Astrocyte (in vitro differentiated cells and primary cell): ENCODE measurements around the gene TIMP3. TPM values are rescaled to one million over a fixed set of nuclear protein-coding genes. Genes with fewer than 3 reads are reported as not detected.

Source experiments
- DNase-seq: peaks from one replicate; pipeline ENCODE4 v3.0.0-alpha.2; 2010; ENCODE audit warnings: low read depth
- FAIRE-seq: peaks from 2 replicates; lab custom pipeline; 2011; peaks lifted over from hg19 to GRCh38; lab: Jason Lieb, UNC
- H2AFZ ChIP-seq: 2 replicates; pipeline ENCODE4 v1.6.0; 2012; ENCODE audit warnings: low read depth, low read length, inconsistent platforms
- H3K27ac ChIP-seq: 2 replicates; pipeline ENCODE4 v1.5.1; 2011; ENCODE audit warnings: low read depth, low read length, inconsistent platforms
- H3K27me3 ChIP-seq: 2 replicates; pipeline ENCODE4 v1.6.0; 2011; ENCODE audit warnings: low read length, inconsistent platforms; ENCODE audit not compliant: insufficient read depth
- H3K36me3 ChIP-seq: 2 replicates; pipeline ENCODE4 v1.5.1; 2011; ENCODE audit warnings: low read length, inconsistent platforms; ENCODE audit not compliant: insufficient read depth
- H3K4me1 ChIP-seq: 2 replicates; pipeline ENCODE4 v1.5.1; 2011; ENCODE audit warnings: low read length, inconsistent platforms; ENCODE audit not compliant: insufficient read depth
- H3K4me2 ChIP-seq: 2 replicates; pipeline ENCODE4 v1.6.0; 2012; ENCODE audit warnings: low read length, inconsistent platforms
- H3K4me3 ChIP-seq: 2 replicates; pipeline ENCODE4 v1.5.1; 2011; ENCODE audit warnings: low read depth, mild to moderate bottlenecking, low read length, inconsistent platforms; ENCODE audit not compliant: insufficient read depth
- H3K79me2 ChIP-seq: 2 replicates; pipeline ENCODE4 v1.6.0; 2012; ENCODE audit warnings: mild to moderate bottlenecking, low read length, inconsistent platforms; ENCODE audit not compliant: insufficient read depth
- H3K9ac ChIP-seq: 2 replicates; pipeline ENCODE4 v1.6.0; 2012; ENCODE audit warnings: mild to moderate bottlenecking, low read length, inconsistent platforms
- H3K9me3 ChIP-seq: 2 replicates; pipeline ENCODE4 v1.5.1; 2012; ENCODE audit warnings: low read depth, mild to moderate bottlenecking, low read length, inconsistent platforms; ENCODE audit not compliant: insufficient read depth
- H4K20me1 ChIP-seq: 2 replicates; pipeline ENCODE4 v1.6.0; 2012; ENCODE audit warnings: low read length, inconsistent platforms; ENCODE audit not compliant: insufficient read depth
- H3K27ac Mint-ChIP-seq: one replicate; pipeline ENCODE4 v1.8.0; 2021; ENCODE audit warnings: mild to moderate bottlenecking, mixed read lengths; ENCODE audit not compliant: unreplicated experiment
- H3K27me3 Mint-ChIP-seq: one replicate; pipeline ENCODE4 v1.8.0; 2021; ENCODE audit warnings: low read depth, mixed read lengths; ENCODE audit not compliant: unreplicated experiment
- H3K36me3 Mint-ChIP-seq: one replicate; pipeline ENCODE4 v1.8.0; 2021; ENCODE audit warnings: low read depth, mixed read lengths; ENCODE audit not compliant: unreplicated experiment
- H3K4me1 Mint-ChIP-seq: one replicate; pipeline ENCODE4 v1.8.0; 2021; ENCODE audit warnings: low read depth, mixed read lengths; ENCODE audit not compliant: unreplicated experiment
- H3K4me3 Mint-ChIP-seq: one replicate; pipeline ENCODE4 v1.8.0; 2021; ENCODE audit warnings: mild to moderate bottlenecking, moderate library complexity, mixed read lengths; ENCODE audit not compliant: unreplicated experiment
- H3K9me3 Mint-ChIP-seq: one replicate; pipeline ENCODE4 v1.8.0; 2021; ENCODE audit warnings: mild to moderate bottlenecking, mixed read lengths; ENCODE audit not compliant: unreplicated experiment
- CTCF ChIP-seq: IDR thresholded peaks from 2 replicates; pipeline ENCODE4 v1.5.1; 2011; ENCODE audit warnings: low read depth, mild to moderate bottlenecking, inconsistent platforms, low read length, moderate library complexity; ENCODE audit not compliant: insufficient read depth
- EZH2 ChIP-seq: IDR thresholded peaks from 2 replicates; pipeline ENCODE4 v1.6.1; 2012; ENCODE audit warnings: mild to moderate bottlenecking, low read length, inconsistent platforms; ENCODE audit not compliant: insufficient read depth
- total RNA-seq: library from RNA; stranded (reverse); gene quantifications from 2 replicates; pipeline ENCODE4 v1.2.1, GENCODE V29; 2021

TIMP3 gene
- total RNA-seq, 1 donor from 2014 or later: 145 TPM

- Histone ChIP-seq H3K27ac (no peak overlapping the region), H3K27me3 (peaks cover 9% of the 10 kb centered on the region), H4K20me1 (no peaks in the 10 kb centered on the region), H3K36me3 (no peaks in the 10 kb centered on the region), H3K4me1 (peaks cover 9% of the 10 kb centered on the region), H3K4me2 (no peak overlapping the region), H3K9ac (no peak overlapping the region), H3K9me3 (no peaks in the 10 kb centered on the region), H2AFZ (no peak overlapping the region), H3K4me3 (no peak overlapping the region), H3K79me2 (no peaks in the 10 kb centered on the region)
- Mint-ChIP-seq H3K9me3 (no peaks in the 10 kb centered on the region), H3K27me3 (peaks cover 11% of the 10 kb centered on the region), H3K36me3 (no peaks in the 10 kb centered on the region), H3K4me3 (no peak overlapping the region), H3K4me1 (no peaks in the 10 kb centered on the region), H3K27ac (no peak overlapping the region)
- FAIRE-seq: no peak
- DNase-seq: no peak
- TF ChIP-seq EZH2: no peak
- no peak for TF ChIP-seq CTCF
Observed at GRCh38 chr22:32877196-32877595, 75.7 kb downstream of the TIMP3 start.

DNA sequence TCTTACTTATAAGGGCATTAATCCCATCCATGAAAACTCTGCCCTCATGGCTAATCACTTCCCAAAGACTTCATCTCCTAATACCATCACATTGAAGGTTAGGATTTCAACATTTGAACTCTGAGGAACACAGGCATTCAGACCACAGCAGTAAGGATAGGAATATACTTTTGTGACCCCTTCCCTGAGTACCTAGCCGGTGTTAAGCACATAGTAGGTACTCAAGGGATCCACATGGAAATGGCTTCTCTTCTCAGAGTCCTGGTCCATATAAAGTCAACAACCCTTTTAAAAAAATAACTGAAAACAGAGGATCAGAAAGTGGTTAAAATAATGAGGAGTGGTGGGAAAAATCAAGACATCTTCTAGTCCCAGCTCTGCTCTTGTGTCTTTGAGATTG is 78.0 kb downstream of the TIMP3 start:
- Histone ChIP-seq H3K9ac (no peak overlapping the region), H3K36me3 (no peaks in the 10 kb centered on the region), H3K9me3 (no peaks in the 10 kb centered on the region), H3K4me3 (no peak overlapping the region), H3K27ac (no peak overlapping the region), H2AFZ (no peak overlapping the region), H3K27me3 (peaks cover 11% of the 10 kb centered on the region), H3K79me2 (no peaks in the 10 kb centered on the region), H3K4me1 (peaks cover 9% of the 10 kb centered on the region), H4K20me1 (no peaks in the 10 kb centered on the region), H3K4me2 (no peak overlapping the region)
- TF ChIP-seq CTCF: no peak
- TF ChIP-seq EZH2: no peak
- Mint-ChIP-seq H3K27me3 (peaks cover 12% of the 10 kb centered on the region), H3K4me1 (no peaks in the 10 kb centered on the region), H3K9me3 (no peaks in the 10 kb centered on the region), H3K27ac (no peak overlapping the region), H3K4me3 (no peak overlapping the region), H3K36me3 (no peaks in the 10 kb centered on the region)
- DNase-seq (no peak), FAIRE-seq (no peak)

GRCh38 chr22:32880061-32880460 is 78.6 kb downstream of the TIMP3 start:
- Mint-ChIP-seq H3K9me3 (no peaks in the 10 kb centered on the region), H3K36me3 (no peaks in the 10 kb centered on the region), H3K4me3 (no peak overlapping the region), H3K27me3 (peaks cover 12% of the 10 kb centered on the region), H3K4me1 (no peaks in the 10 kb centered on the region), H3K27ac (no peak overlapping the region)
- peaks cover 11% of the 10 kb centered on the region for H3K27me3 ChIP-seq
- no peak overlapping the region for H2AFZ ChIP-seq
- H3K4me2 ChIP-seq: no peak overlapping the region
- H3K9ac ChIP-seq: no peak overlapping the region
- peaks cover 9% of the 10 kb centered on the region for H3K4me1 ChIP-seq
- no peak overlapping the region for H3K27ac ChIP-seq
- no peaks in the 10 kb centered on the region for H3K79me2 ChIP-seq
- no peaks in the 10 kb centered on the region for H3K36me3 ChIP-seq
- no peaks in the 10 kb centered on the region for H3K9me3 ChIP-seq
- DNase-seq (peak; percentile 77), FAIRE-seq (no peak)
- H3K4me3 ChIP-seq: no peak overlapping the region
- no peak for TF ChIP-seq CTCF
- TF ChIP-seq EZH2: no peak
- H4K20me1 ChIP-seq: no peaks in the 10 kb centered on the region
